IMR-90 (cell line): Measurements from ENCODE around the gene RLF.

Source experiments
- ELK1 ChIP-seq: fragments of 150-350 bp; IDR thresholded peaks from 2 replicates; pipeline ENCODE4 v1.6.1; 2016; ENCODE audit warnings: low read depth, mild to moderate bottlenecking, low read length, moderate library complexity, borderline replicate concordance
- POLR2A ChIP-seq: IDR thresholded peaks from 2 replicates; pipeline ENCODE4 v1.6.1; 2012; ENCODE audit warnings: mild to moderate bottlenecking, low read depth, low read length
- RAD21 ChIP-seq: IDR thresholded peaks from 2 replicates; pipeline ENCODE4 v1.6.1; 2012; ENCODE audit warnings: low read length, improper control_type of control experiment
- RFX5 ChIP-seq: IDR thresholded peaks from 2 replicates; pipeline ENCODE4 v1.8.0; 2012; ENCODE audit warnings: low read depth, mild to moderate bottlenecking, low read length, moderate library complexity
- TF ChIP-seq, protein P1 (sequence below): fragments of 150-350 bp; IDR thresholded peaks from 2 replicates; pipeline ENCODE4 v1.6.1; 2017; ENCODE audit warnings: mild to moderate bottlenecking, antibody characterized with exemption, low read length, low read depth

- TF ChIP-seq POLR2A (no peak), ELK1 (no peak), RFX5 (no peak), RAD21 (no peak)
- TF ChIP-seq, protein P1, sequence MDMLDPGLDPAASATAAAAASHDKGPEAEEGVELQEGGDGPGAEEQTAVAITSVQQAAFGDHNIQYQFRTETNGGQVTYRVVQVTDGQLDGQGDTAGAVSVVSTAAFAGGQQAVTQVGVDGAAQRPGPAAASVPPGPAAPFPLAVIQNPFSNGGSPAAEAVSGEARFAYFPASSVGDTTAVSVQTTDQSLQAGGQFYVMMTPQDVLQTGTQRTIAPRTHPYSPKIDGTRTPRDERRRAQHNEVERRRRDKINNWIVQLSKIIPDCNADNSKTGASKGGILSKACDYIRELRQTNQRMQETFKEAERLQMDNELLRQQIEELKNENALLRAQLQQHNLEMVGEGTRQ: no peak
Measured at GRCh38 chr1:40256401-40257084, 95.4 kb downstream of the RLF start.
